RCC 7860 (cell line): ENCODE measurements around the gene DIO2.
A peak's percentile ranks its signal among the peaks of the same experiment; 100 is the strongest.

Source experiments
- DNase-seq: peaks from one replicate; pipeline ENCODE4 v3.0.0-alpha.2; 2015; ENCODE audit warnings: low spot score
- FAIRE-seq: peaks from 2 replicates; lab custom pipeline; 2012; peaks lifted over from hg19 to GRCh38; lab: Jason Lieb, UNC

Gene DIO2

GRCh38 chr14:80172375-80173051 is 38.8 kb downstream of the DIO2 start:
- FAIRE-seq (no peak), DNase-seq (no peak)

GRCh38 chr14:80167793-80168448 is 43.4 kb downstream of the DIO2 start:
- DNase-seq (no peak), FAIRE-seq (no peak)

- no peak for DNase-seq
- no peak for FAIRE-seq
These were observed 46.1 kb downstream of the DIO2 start for GRCh38 chr14:80164991-80165721.

- DNase-seq: no peak
- FAIRE-seq: no peak
These were observed 58.5 kb downstream of the DIO2 start for GRCh38 chr14:80152763-80153162.

GRCh38 chr14:80152166-80152565 is 59.1 kb downstream of the DIO2 start:
- no peak for DNase-seq
- FAIRE-seq: no peak

- FAIRE-seq (no peak), DNase-seq (peak; percentile 54)
These were observed 61.0 kb downstream of the DIO2 start for GRCh38 chr14:80150301-80150700.
